HUES64 (cell line): ENCODE measurements around the gene RASGRP1.

Experiments
- H3K27ac ChIP-seq: 2 replicates; pipeline ENCODE4 v1.7.0; 2013; ENCODE audit warnings: low read depth, low read length, inconsistent platforms
- H3K27me3 ChIP-seq: 2 replicates; pipeline ENCODE4 v1.6.1; 2013; ENCODE audit warnings: mild to moderate bottlenecking, low read length; ENCODE audit not compliant: insufficient read depth
- H3K36me3 ChIP-seq: 2 replicates; pipeline ENCODE4 v1.6.1; 2013; ENCODE audit warnings: mild to moderate bottlenecking, low read length; ENCODE audit not compliant: insufficient read depth
- H3K4me1 ChIP-seq: 2 replicates; pipeline ENCODE4 v1.6.1; 2013; ENCODE audit warnings: mild to moderate bottlenecking, low read length, moderate library complexity; ENCODE audit not compliant: insufficient read depth
- H3K4me3 ChIP-seq: 2 replicates; pipeline ENCODE4 v1.5.1; 2013; ENCODE audit warnings: mild to moderate bottlenecking, low read length, moderate library complexity
- H3K9ac ChIP-seq: 2 replicates; pipeline ENCODE4 v1.6.1; 2013; ENCODE audit warnings: mild to moderate bottlenecking, low read depth, low read length
- H3K9me3 ChIP-seq: 2 replicates; pipeline ENCODE4 v1.6.1; 2013; ENCODE audit warnings: low read depth, low read length; ENCODE audit not compliant: insufficient read depth
- WGBS: fragments of 150-250, 120-280 bp; methylation state at CpG from one replicate; pipeline ENCODE4 v1.1.7; 2013; ENCODE audit warnings: missing lambda C conversion rate; 5-methylcytosine and 5-hydroxymethylcytosine counted together

The RASGRP1 gene

GRCh38 chr15:38520035-38520434 is 44.6 kb downstream of the RASGRP1 start:
- no peak overlapping the region for H3K9ac ChIP-seq
- no peaks in the 10 kb centered on the region for H3K27me3 ChIP-seq
- no peaks in the 10 kb centered on the region for H3K36me3 ChIP-seq
- H3K9me3 ChIP-seq, result no peaks in the 10 kb centered on the region
- H3K4me1 ChIP-seq, result peaks cover 22% of the 10 kb centered on the region
- no peak overlapping the region for H3K4me3 ChIP-seq
- H3K27ac ChIP-seq, result no peak overlapping the region
- 91% methylated on average over 3 of the region's 3 CpGs for WGBS

GRCh38 chr15:38518084-38518483 is 46.5 kb downstream of the RASGRP1 start:
- Histone ChIP-seq H3K9me3 (no peaks in the 10 kb centered on the region), H3K27me3 (no peaks in the 10 kb centered on the region), H3K4me3 (no peak overlapping the region), H3K36me3 (no peaks in the 10 kb centered on the region), H3K27ac (no peak overlapping the region), H3K4me1 (peaks cover 29% of the 10 kb centered on the region), H3K9ac (no peak overlapping the region)
- 68% methylated on average over 4 of the region's 4 CpGs for WGBS

GRCh38 chr15:38517312-38517975 is 47.2 kb downstream of the RASGRP1 start:
- no peaks in the 10 kb centered on the region for H3K36me3 ChIP-seq
- no peak overlapping the region for H3K4me3 ChIP-seq
- H3K27me3 ChIP-seq, result no peaks in the 10 kb centered on the region
- H3K9ac ChIP-seq, result no peak overlapping the region
- WGBS, result 91% methylated on average over 2 of the region's 2 CpGs
- no peaks in the 10 kb centered on the region for H3K9me3 ChIP-seq
- peaks cover 29% of the 10 kb centered on the region for H3K4me1 ChIP-seq
- H3K27ac ChIP-seq, result no peak overlapping the region

GRCh38 chr15:38516626-38517025 is 48.0 kb downstream of the RASGRP1 start:
- no peaks in the 10 kb centered on the region for H3K27me3 ChIP-seq

GRCh38 chr15:38514601-38515000 is 50.0 kb downstream of the RASGRP1 start:
- Histone ChIP-seq H3K36me3 (no peaks in the 10 kb centered on the region), H3K9ac (no peak overlapping the region), H3K27ac (no peak overlapping the region), H3K27me3 (no peaks in the 10 kb centered on the region), H3K4me3 (no peak overlapping the region), H3K9me3 (no peaks in the 10 kb centered on the region), H3K4me1 (peaks cover 29% of the 10 kb centered on the region)
- 34% methylated on average over 2 of the region's 2 CpGs for WGBS

More at GRCh38 chr15:38516626-38517025, 48.0 kb downstream of the RASGRP1 start:
- H3K4me3 ChIP-seq, result no peak overlapping the region
- no peaks in the 10 kb centered on the region for H3K36me3 ChIP-seq
- peaks cover 29% of the 10 kb centered on the region for H3K4me1 ChIP-seq
- no peak overlapping the region for H3K27ac ChIP-seq
- H3K9me3 ChIP-seq, result no peaks in the 10 kb centered on the region
- no peak overlapping the region for H3K9ac ChIP-seq
- WGBS, result 85% methylated on average over 5 of the region's 5 CpGs

- peaks cover 25% of the 10 kb centered on the region for H3K4me1 ChIP-seq
- no peaks in the 10 kb centered on the region for H3K9me3 ChIP-seq
- H3K9ac ChIP-seq, result no peak overlapping the region
- no peaks in the 10 kb centered on the region for H3K27me3 ChIP-seq
- H3K4me3 ChIP-seq, result no peak overlapping the region
- no peak overlapping the region for H3K27ac ChIP-seq
- WGBS, result no CpG with 5 or more reads among the region's 1 CpG
- H3K36me3 ChIP-seq, result no peaks in the 10 kb centered on the region
Observed at GRCh38 chr15:38512901-38513300, 51.7 kb downstream of the RASGRP1 start.

- Histone ChIP-seq H3K9me3 (no peaks in the 10 kb centered on the region), H3K27me3 (no peaks in the 10 kb centered on the region), H3K36me3 (no peaks in the 10 kb centered on the region), H3K9ac (no peak overlapping the region), H3K4me3 (no peak overlapping the region), H3K27ac (no peak overlapping the region), H3K4me1 (no peaks in the 10 kb centered on the region)
- 96% methylated on average over 4 of the region's 4 CpGs for whole genome bisulfite sequencing
Observed at GRCh38 chr15:38509152-38509551, 55.5 kb downstream of the RASGRP1 start.

GRCh38 chr15:38508647-38509046 is 56.0 kb downstream of the RASGRP1 start:
- H3K9ac ChIP-seq, result no peak overlapping the region
- WGBS, result 91% methylated on average over 3 of the region's 3 CpGs
- H3K27ac ChIP-seq, result no peak overlapping the region
- no peak overlapping the region for H3K4me3 ChIP-seq
- no peaks in the 10 kb centered on the region for H3K36me3 ChIP-seq
- no peaks in the 10 kb centered on the region for H3K27me3 ChIP-seq
- no peaks in the 10 kb centered on the region for H3K9me3 ChIP-seq
- no peaks in the 10 kb centered on the region for H3K4me1 ChIP-seq

- H3K9ac ChIP-seq, result no peak overlapping the region
- H3K27ac ChIP-seq, result no peak overlapping the region
- H3K4me1 ChIP-seq, result no peaks in the 10 kb centered on the region
- no peaks in the 10 kb centered on the region for H3K36me3 ChIP-seq
- no peaks in the 10 kb centered on the region for H3K9me3 ChIP-seq
- H3K27me3 ChIP-seq, result no peaks in the 10 kb centered on the region
- WGBS, result 94% methylated on average over 7 of the region's 7 CpGs
- no peak overlapping the region for H3K4me3 ChIP-seq
Observed at GRCh38 chr15:38507570-38507969, 57.0 kb downstream of the RASGRP1 start.

GRCh38 chr15:38506997-38507396 is 57.6 kb downstream of the RASGRP1 start:
- no peaks in the 10 kb centered on the region for H3K36me3 ChIP-seq
- no peak overlapping the region for H3K9ac ChIP-seq
- H3K4me1 ChIP-seq, result no peaks in the 10 kb centered on the region
- no peaks in the 10 kb centered on the region for H3K9me3 ChIP-seq
- no peaks in the 10 kb centered on the region for H3K27me3 ChIP-seq
- H3K4me3 ChIP-seq, result no peak overlapping the region
- H3K27ac ChIP-seq, result no peak overlapping the region
- 84% methylated on average over 4 of the region's 4 CpGs for WGBS

GRCh38 chr15:38504680-38505467 is 59.7 kb downstream of the RASGRP1 start:
- Histone ChIP-seq H3K36me3 (no peaks in the 10 kb centered on the region), H3K9me3 (no peaks in the 10 kb centered on the region), H3K4me1 (no peaks in the 10 kb centered on the region), H3K4me3 (no peak overlapping the region), H3K9ac (no peak overlapping the region), H3K27me3 (no peaks in the 10 kb centered on the region), H3K27ac (no peak overlapping the region)
- WGBS, result 93% methylated on average over 3 of the region's 4 CpGs
